ENCODE results near the gene SEMA6C.
"Not testable (repeated sequence)": the region's sequence is repeated elsewhere in the genome, so short reads cannot be mapped to it uniquely, and the experiment has no call there.

The SEMA6C gene, protein sequence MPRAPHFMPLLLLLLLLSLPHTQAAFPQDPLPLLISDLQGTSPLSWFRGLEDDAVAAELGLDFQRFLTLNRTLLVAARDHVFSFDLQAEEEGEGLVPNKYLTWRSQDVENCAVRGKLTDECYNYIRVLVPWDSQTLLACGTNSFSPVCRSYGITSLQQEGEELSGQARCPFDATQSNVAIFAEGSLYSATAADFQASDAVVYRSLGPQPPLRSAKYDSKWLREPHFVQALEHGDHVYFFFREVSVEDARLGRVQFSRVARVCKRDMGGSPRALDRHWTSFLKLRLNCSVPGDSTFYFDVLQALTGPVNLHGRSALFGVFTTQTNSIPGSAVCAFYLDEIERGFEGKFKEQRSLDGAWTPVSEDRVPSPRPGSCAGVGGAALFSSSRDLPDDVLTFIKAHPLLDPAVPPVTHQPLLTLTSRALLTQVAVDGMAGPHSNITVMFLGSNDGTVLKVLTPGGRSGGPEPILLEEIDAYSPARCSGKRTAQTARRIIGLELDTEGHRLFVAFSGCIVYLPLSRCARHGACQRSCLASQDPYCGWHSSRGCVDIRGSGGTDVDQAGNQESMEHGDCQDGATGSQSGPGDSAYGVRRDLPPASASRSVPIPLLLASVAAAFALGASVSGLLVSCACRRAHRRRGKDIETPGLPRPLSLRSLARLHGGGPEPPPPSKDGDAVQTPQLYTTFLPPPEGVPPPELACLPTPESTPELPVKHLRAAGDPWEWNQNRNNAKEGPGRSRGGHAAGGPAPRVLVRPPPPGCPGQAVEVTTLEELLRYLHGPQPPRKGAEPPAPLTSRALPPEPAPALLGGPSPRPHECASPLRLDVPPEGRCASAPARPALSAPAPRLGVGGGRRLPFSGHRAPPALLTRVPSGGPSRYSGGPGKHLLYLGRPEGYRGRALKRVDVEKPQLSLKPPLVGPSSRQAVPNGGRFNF

DNA sequence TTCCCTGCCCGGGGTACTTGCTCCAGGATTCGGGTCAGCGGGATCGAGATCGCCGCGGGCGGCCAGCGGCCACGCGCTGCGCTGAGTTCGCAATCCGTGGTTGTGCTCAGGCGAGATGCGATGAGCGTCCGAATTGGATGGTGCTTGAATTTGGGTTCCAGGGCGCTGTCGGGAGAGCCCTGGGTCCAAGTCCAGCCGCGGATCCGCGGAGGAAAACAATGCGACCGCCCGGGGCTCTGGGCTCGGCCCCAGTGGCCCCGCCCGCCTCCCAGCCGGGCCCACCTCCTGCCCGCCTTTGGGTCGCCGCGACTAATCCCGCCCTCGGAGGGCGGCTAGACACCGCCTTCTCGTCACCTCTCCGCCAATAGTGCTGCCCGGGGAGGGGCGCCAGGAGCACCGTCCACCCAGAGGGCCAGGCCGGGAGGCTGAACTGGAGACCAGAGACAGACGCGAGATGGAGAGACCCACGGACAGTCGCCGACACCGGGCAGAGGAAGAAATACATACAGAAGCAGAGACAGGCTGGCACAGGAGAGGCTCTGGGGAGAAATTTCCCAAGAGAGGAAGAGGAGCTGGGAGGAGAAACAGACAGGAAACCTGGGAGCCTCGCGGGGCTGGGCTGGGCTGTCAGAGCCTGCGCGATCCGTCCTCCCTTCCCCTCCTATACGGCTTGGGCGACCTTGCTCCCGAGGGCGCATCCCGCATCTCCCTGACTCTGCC is at the start of gene SEMA6C:
Gene SEMA6C (minus strand): TSS at position 220 of the 720 bp plus-strand sequence. CDS start 4,010 bp downstream, outside the sequence.
- peak; percentile 90 for DNase-seq

DNA sequence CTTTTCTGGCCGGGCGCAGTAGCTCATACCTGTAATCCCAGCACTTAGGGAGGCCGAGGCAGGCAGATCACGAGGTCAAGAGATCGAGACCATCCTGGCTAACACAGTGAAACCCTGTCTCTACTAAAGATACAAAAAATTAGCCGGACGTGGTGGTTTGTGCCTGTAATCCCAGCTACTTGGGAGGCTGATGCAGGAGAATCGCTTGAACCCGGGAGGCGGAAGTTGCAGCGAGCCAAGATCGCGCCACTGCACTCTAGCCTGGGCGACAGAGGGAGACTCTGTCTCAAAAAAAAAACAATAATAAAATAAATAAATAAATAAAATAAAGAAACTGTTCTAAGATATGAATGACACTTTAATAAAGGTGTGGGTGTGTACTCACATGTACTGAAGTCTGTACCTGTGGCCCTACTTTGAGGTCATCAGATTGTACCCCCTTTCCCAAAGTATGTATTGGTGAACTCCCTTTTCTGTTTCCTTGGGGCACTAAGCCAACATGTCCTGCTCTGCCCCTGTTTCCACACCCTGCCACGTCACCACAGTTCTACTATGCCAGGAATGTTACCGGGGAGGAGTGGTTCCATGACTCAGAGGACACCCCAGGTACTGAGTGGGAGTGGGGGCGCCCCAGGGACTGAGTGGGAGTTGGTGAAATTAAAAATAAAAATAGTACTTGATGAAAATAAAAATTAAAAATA is 48.6 kb upstream of the SEMA6C start:
- DNase-seq: peak; percentile 91

DNA sequence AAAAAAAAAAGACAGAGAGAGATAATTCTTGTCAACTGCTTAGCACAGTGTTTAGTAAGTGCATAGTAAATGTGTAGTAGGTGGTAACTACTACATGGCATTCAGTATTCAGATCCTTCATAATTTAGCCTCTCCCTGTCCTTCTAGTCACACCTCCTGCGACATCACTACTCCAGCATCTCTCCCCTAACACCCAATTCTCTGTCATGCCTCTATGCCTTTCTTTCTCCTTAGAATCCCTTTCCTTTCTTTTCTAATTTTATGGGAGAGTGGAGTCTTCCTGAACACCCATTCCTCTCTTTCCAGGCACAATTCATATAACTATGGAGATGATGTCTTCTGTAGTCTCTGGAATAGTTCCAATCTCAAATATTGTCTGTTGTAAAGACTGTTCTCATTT is 47.4 kb upstream of the SEMA6C start:
- DNase-seq: no peak

DNA sequence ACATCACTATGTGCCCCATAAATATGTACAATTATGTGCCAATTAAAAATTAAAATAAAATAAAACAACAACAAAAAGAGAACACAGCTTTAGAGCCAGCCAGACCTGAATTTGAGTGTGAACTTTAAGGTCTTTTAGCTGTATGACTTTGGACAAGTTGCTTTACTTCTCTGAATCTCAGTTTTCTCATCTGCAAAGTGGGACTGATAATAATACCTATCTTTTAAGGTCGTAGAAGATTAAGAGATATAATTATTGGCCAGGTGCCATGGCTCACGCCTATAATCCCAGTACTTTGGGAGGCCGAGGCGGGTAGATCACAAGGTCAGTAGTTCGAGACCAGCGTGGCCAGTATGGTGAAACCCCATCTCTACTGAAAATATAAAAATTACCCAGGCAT is 46.9 kb upstream of the SEMA6C start:
- DNase-seq: no peak

- no peak for DNase-seq
Measured at GRCh38 chr1:151192047-151192446, 45.6 kb upstream of the SEMA6C start.

DNA sequence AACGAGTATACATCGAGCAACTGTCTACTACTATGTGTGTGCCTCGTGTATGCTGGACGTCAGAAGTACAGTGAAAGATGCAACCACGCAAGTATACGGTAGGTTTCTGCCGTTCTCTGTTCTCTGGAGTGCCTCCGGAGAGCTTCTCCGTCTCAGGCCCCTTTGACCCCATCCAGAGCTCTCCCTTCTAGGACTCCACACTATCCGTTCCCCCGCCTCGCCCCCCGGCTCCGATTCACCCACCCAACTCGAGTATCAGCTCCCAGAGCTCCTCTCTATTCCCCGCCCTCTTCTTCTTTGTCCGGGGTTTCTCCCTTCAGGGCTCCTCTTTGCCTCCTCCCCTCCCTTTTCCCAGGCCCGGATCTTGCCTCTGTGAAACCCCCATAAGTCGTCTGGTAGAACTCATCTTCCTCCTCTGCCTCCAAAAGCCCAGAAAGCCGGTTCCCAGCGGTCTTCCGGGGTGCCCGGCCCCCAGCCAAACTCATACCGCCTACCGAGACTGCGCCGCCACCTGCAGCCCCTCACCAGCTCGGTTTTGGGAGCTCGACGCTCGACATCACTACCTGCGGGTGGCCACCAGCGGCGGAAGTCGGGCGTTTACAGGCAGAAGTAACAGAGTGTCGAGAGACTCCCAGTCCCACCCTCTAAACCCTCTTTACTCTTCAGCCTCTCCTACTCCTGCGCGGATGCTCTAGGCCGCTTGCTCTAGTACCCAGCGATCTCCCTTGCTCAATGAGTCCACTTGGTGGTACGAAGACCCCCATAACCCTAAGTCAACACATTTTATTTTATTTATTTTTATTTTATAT is 43.4 kb upstream of the SEMA6C start, which contains the start of gene VPS72:
Gene VPS72 (minus strand): TSS at position 561 of the 809 bp plus-strand sequence. CDS start 76 bp downstream, at position 485.
- peak; percentile 91 for DNase-seq

- not testable (repeated sequence) for DNase-seq
Measured at GRCh38 chr1:151188667-151189066, 42.2 kb upstream of the SEMA6C start.

GRCh38 chr1:151187205-151187604 is 40.8 kb upstream of the SEMA6C start:
- DNase-seq: no peak

- DNase-seq: no peak
Measured at GRCh38 chr1:151184211-151184610, 37.8 kb upstream of the SEMA6C start.

GRCh38 chr1:151176514-151177045 is 30.1 kb upstream of the SEMA6C start:
- no peak for DNase-seq

- peak; percentile 15 for DNase-seq
Measured at GRCh38 chr1:151175863-151176262, 29.4 kb upstream of the SEMA6C start, which contains the start of gene TMOD4. TSS of gene TMOD4 (minus strand) at chr1:151175981. CDS start at chr1:151174875, 1,106 bp downstream.

GRCh38 chr1:151175041-151175741 is 28.8 kb upstream of the SEMA6C start:
- no peak for DNase-seq

DNA sequence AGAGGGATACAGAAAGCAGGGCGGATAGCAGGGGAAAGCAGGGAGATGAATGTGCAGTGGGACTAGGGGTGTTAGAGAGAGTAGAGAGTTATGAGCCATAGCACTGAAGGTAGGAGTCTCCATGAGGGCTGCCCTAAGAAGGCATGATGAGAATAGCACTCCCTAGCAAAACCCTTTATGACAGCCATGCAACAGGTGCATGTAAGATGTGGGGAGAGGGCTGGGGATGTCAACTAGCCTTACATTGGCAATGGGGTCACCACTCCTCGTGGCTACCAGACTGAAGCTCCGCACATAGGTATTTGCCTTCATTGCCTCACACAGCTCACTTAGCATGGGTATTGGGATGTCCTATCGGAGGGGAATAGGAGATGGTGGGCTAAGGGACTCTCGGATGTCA is 24.8 kb upstream of the SEMA6C start:
- no peak for DNase-seq

DNA sequence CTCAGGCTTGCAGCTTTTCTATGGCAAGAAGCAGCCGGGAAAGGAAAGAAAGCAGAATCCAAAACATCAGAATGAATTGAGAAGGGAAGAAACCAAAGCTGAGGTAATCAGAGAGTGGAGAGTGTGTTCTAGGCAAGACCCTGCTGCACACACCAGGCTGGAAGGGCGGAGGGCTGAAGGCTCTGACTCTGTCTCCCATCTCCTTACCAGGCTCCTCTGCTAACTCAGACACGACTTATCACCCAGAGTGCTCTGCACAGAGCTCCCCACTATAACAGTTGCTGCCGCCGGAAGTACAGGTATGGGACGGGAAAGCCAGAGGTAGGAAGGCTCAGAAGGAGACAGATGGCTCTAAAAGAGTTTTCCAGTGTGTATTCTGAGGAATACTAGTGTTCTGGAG is 20.7 kb upstream of the SEMA6C start:
- no peak for DNase-seq

DNA sequence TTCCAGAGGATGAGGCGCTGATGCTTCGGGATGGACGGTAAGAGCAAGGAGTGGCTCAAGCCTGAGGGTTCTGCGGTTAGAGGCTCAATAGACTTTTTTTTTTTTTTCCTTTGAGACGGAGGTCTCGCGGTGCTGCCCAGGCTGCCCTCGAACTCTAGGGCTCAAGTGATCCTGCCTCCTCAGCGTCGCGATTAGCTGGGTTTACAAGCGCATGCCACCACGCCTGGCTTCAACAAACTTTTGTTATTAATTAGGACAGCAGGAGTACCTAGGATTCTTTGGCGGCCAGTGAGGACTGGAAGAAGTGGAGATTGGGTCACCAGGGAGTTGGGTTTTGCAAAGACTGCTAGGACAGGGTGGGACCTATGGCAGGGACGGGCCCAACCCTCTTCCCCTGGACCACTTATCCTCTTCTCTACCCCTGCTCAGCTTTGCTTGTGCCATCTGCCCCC is 20.1 kb upstream of the SEMA6C start:
- DNase-seq: peak; percentile 64

DNA sequence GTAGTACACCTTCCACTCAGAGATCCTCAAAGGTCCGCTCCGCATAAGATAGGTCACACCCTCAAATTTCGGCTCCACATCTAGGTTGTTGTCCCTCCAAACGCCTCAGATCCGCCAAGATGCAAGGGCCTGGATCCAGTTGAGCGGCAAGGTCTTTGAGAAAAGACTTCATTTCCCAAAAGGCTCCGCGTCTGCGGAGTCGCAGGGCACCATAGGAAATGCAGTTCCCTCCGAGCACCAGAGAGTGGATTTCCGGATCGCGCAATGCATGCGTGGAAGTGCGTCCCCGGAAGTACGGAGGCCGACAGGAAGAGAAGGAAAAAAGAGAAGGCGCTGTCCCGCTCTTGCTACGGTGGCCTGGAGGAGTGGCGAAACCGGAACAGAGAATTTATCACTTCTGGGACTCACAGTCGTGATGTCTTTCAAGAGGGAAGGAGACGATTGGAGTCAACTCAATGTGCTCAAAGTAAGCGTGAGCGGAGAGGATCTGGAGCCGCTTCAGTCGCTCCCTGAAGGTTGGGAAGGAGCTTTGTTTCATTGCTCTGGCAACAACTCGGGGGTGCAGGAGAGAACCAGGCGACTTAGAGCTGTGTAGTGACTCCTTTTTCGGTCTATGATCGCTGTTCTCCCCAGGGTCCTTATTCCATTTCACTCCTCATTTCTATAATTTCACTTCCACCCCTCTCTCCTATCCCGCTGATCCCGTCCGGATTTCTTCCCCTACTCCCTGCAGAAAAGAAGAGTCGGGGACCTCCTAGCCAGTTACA is 19.5 kb upstream of the SEMA6C start, which contains the start of the genes LYSMD1 and SCNM1:
Gene LYSMD1 (minus strand): TSS at position 165 of the 767 bp plus-strand sequence. CDS start 644 bp downstream, outside the sequence.
Gene SCNM1 (plus strand): TSS at position 407 of the 767 bp plus-strand sequence. CDS start 9 bp downstream, at position 416.
- peak; percentile 100 for DNase-seq

- DNase-seq: peak; percentile 62
Measured at GRCh38 chr1:151165281-151165737, 18.9 kb upstream of the SEMA6C start.

- no peak for DNase-seq
Measured at GRCh38 chr1:151164732-151165280, 18.4 kb upstream of the SEMA6C start.

DNA sequence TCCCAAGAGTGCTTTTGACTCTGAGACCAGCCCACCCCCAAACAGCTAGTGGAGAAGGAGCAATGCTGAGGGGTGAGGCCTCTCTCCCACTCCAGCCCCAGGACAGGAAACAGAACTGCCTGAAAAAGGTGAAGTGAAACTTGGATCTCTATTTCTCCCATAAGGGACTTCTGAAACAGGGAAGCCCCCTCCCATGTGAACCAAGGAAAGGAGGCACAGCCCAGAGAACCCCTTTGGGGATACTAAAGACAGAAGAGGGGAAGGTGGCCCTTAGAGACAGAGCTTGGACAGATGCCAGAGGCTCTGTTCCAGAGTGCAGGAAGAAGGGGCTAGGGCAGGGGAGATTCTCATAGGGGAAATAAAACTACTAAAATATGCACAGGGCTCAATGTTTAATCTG is 12.9 kb upstream of the SEMA6C start:
- DNase-seq: no peak
